Islet of Langerhans (tissue), 1 donor: ENCODE results near the gene ATXN1L.
"Not testable (repeated sequence)": the region's sequence is repeated elsewhere in the genome, so short reads cannot be mapped to it uniquely, and the experiment has no call there.

Experiments used
- FAIRE-seq: peaks from one replicate; lab custom pipeline; 2011; peaks lifted over from hg19 to GRCh38; lab: Jason Lieb, UNC

The ATXN1L gene

DNA sequence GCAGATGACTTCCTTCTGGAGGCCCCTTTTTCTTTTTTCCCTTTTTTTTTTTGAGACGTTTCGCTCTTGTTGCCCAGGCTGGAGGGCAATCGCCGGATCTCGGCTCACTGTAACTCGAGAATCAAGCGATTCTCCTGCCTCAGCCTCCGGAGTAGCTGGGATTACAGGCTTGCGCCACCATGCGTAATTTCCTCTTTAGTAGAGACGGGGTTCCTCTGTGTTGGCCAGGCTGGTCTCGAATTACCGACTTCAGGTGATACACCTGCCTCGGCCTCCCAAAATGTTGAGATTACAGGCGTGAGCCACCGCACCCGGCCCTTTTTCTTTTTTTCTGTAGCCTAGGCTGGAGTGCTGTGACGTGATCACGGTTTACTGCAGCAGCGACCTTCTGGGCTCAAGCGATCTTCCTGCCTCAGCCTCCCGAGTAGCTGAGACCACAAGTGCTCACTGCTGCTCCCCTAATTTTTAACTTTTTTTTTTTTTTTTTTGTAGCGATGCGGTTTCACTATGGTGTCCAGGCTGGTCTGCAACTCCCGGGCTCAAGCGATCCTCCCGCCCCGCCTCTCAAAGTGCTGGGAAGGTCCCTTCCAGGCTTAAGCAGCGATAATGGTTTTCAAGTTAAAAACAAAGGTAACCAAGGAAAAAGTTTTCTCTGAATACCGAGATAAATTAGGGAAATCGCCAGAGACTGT is 48.6 kb downstream of the ATXN1L start:
- FAIRE-seq, result no peak

DNA sequence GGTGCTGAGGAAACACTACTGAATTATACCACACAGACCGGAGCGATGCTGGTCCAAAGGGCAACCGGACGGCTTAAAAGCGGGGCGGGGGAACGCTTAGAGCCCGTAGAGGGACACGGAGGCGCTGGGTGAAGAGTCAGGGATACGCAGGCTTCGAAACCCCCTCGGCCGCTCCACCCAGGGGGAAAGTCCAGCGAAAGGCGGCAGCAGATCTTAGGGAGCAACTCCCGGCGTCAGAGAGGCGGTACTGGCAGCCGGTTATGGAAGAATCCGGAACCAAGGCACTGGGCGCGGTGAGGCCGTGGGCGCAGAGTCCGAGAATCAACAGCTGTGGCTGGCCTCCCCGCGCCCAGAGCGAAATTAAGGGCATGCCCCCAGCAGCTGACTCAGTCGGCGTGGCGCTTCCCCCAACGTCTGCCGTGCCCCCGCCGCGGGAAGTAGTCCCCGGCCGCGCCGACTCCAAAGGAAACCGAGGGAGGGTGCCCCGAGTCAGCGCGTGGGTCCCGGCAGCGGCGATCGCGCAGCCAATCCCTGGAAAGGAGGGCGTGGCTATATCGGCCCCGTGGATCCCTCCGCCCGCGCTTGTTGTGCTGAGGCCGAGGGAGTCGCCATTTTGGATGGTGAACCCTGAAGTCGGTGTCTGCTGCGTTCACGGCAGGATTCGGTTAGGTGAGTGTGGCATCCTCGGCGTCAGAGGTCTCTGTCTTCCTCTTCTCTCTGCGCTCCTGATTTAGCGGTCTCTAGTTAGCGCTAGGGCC is 49.3 kb downstream of the ATXN1L start, which contains the start of gene IST1:
Gene IST1, plus strand, starts transcription at position 611 of the 758 bp plus-strand sequence. CDS start 20,110 bp downstream, outside the sequence.
- no peak for FAIRE-seq

DNA sequence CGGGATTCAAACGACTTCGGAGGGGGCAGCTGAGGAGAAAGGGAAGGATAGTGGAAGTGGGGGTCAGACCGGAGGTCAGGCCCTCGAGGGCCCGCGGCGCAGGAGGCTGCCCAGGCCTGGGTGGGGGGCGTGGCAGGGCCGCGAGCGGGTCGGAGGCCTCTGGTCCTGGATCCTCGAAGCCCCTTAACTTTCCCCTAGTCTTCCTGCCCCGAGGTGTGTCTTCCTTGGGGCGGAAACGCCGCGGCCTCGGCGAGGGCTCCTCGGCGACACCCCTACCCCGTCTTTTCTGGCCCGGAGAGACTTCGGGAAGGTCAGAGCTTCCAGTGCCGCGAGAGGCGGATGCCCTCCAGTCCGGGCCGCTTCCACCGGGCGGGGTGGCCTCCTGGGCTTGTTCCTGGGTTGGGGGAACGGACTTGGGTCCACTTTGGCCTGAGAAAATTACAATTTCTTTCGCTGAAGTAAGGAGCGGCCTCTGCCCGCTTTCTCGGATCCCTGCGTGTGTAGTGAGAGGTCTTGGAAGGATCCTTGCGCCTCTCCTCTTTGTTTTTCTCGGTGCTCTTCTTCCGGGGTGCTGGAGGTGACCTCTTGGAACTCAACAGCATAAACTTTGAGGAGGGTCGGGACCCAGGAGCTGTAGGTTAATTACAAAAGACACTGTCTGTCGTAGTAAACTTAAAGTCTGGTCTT is 50.0 kb downstream of the ATXN1L start:
- no peak for FAIRE-seq

DNA sequence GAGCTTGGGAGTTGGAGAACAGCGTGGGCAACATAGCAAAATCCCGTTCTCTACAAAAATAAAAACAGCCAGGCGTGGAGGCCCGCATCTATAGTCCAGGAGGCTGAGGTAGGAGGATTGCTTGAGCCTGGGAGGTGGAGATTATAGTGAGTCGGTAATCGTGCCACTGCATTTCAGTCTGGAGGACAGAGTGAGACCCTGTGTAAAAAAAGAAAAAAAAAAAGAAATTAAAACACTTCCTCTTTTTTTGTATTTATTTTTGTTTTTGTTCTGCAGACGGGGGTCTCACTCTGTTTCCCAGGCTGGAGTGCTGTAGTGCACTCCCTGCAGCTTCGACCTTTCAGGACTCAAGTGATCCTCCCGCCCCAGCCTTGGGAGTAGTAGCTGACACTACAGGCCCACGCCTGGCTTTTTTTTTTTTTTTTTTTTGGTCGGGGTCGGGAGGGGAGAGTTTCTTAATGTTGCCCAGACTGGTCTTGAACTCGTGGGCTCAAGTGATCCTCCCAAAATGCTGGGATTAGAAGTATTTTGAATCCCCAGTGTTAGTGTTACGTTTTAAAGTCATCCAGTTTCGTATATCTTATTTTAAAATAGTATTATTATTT is 51.1 kb downstream of the ATXN1L start:
- FAIRE-seq, result no peak

DNA sequence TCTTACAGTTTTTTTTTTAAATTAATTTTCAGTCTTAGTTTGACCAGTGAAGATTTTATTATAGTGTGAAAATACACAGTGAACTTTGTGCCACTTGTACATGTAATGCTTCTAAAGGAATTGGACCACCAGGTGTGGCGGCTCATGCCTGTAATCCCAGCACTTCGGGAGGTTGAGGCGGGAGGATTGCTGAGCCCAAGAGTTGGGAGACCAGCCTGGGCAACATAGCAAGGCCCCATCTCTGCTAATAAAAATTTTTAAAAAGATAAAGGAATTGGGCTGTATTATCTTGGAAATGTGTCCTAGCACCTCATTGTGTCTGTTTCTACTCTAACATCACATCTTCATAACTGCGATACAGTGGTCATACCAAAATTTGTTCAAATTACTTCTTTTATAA is 53.4 kb downstream of the ATXN1L start:
- FAIRE-seq, result no peak

DNA sequence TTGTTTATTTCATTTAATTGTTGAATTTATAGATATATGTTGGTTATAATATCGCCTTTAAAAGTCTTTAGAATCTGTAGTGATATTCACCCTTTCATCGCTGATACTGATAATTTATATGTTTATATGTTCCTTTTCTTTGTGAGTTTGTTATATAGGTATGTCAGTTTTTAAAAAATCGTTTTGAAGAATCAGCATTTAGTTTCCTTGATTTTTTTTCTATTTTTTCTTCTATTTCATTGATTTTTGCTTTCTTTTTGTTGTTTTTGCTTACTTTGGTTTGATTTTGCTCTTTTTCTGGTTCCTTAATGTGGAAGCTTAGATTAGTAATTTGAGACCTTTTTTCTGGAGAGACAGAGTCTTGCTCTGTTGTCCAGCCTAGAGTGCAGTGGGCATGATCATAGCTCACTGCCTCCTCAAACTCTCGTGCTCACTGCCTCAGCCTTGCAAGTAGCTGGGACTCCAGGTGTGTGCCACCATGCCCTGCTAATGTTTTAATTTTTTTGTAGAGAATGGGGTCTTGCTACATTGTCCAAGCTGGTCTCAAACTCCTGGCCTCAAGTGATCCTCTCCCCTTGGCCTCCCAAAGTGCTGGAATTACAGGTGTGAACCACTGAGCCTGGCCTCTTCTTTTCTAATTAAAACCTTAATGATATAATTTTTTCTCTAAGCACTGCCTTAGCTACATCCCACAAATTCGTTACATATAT is 57.0 kb downstream of the ATXN1L start:
- FAIRE-seq, result no peak

DNA sequence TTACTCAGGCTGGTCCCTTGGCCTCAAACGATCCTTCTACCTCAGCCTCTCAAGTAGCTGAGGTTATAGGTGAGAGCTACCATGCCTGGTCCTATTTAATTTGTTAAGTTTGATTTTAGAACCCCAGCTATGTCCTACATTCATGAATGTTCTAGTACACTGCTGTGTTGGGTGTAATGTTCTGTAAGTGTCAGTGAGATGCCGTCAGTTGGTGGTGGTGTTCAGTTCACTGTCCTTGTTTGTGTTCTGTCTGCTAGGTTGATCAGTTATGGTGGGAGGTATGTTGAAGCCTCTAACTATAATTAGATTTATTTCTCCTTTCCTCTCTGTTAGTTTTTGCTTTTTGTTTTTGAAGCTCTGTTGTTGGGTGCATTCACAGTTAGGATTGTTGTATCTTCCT is 57.8 kb downstream of the ATXN1L start:
- no peak for FAIRE-seq

DNA sequence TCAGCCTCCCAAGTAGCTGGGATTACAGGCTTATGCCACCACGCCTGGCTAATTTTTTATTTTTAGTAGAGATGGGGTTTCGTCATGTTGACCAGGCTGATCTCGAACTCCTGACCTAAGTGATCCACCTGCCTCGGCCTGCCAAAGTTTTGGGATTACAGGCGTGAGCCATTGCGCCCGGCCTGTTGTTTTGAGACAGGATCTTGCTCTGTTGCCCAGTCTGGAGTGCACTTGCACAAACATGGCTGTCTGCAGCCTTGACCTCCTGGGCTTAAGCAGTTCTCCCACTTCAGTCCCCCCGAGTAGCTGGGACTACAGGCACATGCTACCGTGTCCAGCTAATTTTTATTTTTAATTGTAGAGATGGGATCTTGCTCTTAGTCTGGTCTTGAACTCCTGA is 58.5 kb downstream of the ATXN1L start:
- FAIRE-seq, result no peak

DNA sequence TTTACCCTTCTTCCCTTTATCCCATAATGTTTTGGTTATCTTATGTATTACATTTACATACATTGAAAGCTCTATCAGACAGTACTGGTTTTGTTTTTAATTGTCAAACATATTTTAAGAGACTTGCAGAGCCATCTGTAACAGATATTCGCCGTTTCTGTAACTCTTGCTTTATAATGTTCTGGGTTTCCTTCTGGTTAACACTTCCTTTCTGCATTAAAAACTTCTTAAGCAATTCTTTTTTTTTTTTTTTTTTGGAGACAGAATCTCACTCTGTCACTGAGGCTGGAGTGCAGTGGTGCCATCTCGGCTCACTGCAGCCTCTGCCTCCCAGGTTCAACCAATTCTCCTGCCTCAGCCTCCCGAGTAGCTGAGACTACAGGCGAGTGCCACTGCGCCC is 60.0 kb downstream of the ATXN1L start:
- FAIRE-seq, result not testable (repeated sequence)
